ENCODE measurements around the gene ADH5. TPM values are rescaled to one million over a fixed set of nuclear protein-coding genes. Genes with fewer than 3 reads are reported as not detected.
A peak's percentile ranks its signal among the peaks of the same experiment; 100 is the strongest.

ADH5 gene
- total RNA-seq, 1 experiment from 2014 or later = 163 TPM

- ChIA-PET CTCF (interaction anchor here (1.3 kb wide), 1 partner anchor 64 kb away, joined by 4 read pairs; no protein-coding TSS in a partner anchor), RAD21 (ENCODE audit: low non-redundant PET in 1 of 2, low total read pairs in 2 of 2, uncharacterized antibody in 2 of 2, unreplicated experiment in 2 of 2) (no interaction called here), POLR2A (no interaction called here)
- no peak for ATAC-seq
- H4K20me1 ChIP-seq (ENCODE audit: insufficient read depth) = no peaks in the 10 kb centered on the region
- peaks cover 27 to 48% of the 10 kb centered on the region in 2 experiments for H3K4me1 ChIP-seq (ENCODE audit: control insufficient read depth in 1 of 2, insufficient read depth in 2 of 2, low read length in 2 of 2)
- H3K9me3 ChIP-seq (ENCODE audit: control insufficient read depth in 1 of 2, insufficient read depth in 1 of 2, low read depth in 1 of 2, low read length in 2 of 2) = no peaks in the 10 kb centered on the region
- H3K9ac ChIP-seq (ENCODE audit: low read length) = peak overlapping the region; percentile 40
- H3K27ac ChIP-seq (ENCODE audit: low read depth, low read length) = peak overlapping the region; percentile 76
- no TSS peak for BruUV-seq (replicated peaks)
- TF ChIP-seq YY1 (IDR thresholded peaks at IDR 0.05; ENCODE audit: extremely low read depth, insufficient replicate concordance, low read depth, low read length) (no peak), TCF7L2 (IDR thresholded peaks at IDR 0.05; ENCODE audit: borderline replicate concordance, extremely low read depth, insufficient read depth, insufficient read length) (no peak), REST (IDR thresholded peaks at IDR 0.05; ENCODE audit: low read depth) (no peak), SP1 (IDR thresholded peaks at IDR 0.05; ENCODE audit: low read depth) (no peak), CTCF (IDR thresholded peaks at IDR 0.05 in 2 of 3, conservative IDR thresholded peaks at IDR 0.05 in 1 of 3; ENCODE audit: borderline replicate concordance in 1 of 3, insufficient read depth in 1 of 3, low read depth in 2 of 3, low read length in 2 of 3) (no peak), MAX (IDR thresholded peaks at IDR 0.05) (no peak), ELF1 (IDR thresholded peaks at IDR 0.05; ENCODE audit: borderline replicate concordance, low read depth) (no peak), ATF3 (IDR thresholded peaks at IDR 0.05) (no peak), ZFX (IDR thresholded peaks at IDR 0.05) (no peak), POLR2A (IDR thresholded peaks at IDR 0.05; ENCODE audit: borderline replicate concordance, extremely low read depth, insufficient read depth, insufficient read length) (no peak), RAD21 (IDR thresholded peaks at IDR 0.05; ENCODE audit: low read depth) (no peak), JUND (IDR thresholded peaks at IDR 0.05) (no peak), EZH2phosphoT487 (IDR thresholded peaks at IDR 0.05; ENCODE audit: borderline replicate concordance) (no peak), POLR2AphosphoS5 (IDR thresholded peaks at IDR 0.05; ENCODE audit: low read depth, low read length) (no peak), ZBTB33 (IDR thresholded peaks at IDR 0.05; ENCODE audit: extremely low read depth, insufficient replicate concordance, low read length) (no peak), CEBPB (IDR thresholded peaks at IDR 0.05; ENCODE audit: low read depth) (no peak), EGR1 (IDR thresholded peaks at IDR 0.05; ENCODE audit: low read depth) (no peak), CBX3 (IDR thresholded peaks at IDR 0.05; ENCODE audit: low read depth) (no peak), FOSL1 (IDR thresholded peaks at IDR 0.05; ENCODE audit: low read depth) (no peak)
- DNase-seq (ENCODE audit: low read depth, low spot score) = no peak
- H3K4me2 ChIP-seq (ENCODE audit: low read length) = peak overlapping the region; percentile 57
- intact Hi-C loops (cut with micrococcal nuclease) = loop anchor here (5.0 kb wide), 2 partner anchors 62 to 122 kb away; partner anchors contain the start of gene METAP1
- H3K27me3 ChIP-seq (ENCODE audit: insufficient read depth, low read length) = no peaks in the 10 kb centered on the region
- peaks cover 17% of the 10 kb centered on the region; the same call in 1 of the 2 replicates for H3K79me2 ChIP-seq (ENCODE audit: insufficient read depth, low read length)
- no peak overlapping the region for H2AFZ ChIP-seq (ENCODE audit: low read depth, low read length, poor library complexity, severe bottlenecking)
- no peaks in the 10 kb centered on the region for H3K9me2 ChIP-seq (ENCODE audit: insufficient read depth)
- peaks cover 9 to 26% of the 10 kb centered on the region in 2 experiments; a peak in 3 of 4 replicates for H3K36me3 ChIP-seq (ENCODE audit: control insufficient read depth in 1 of 2, insufficient read depth in 2 of 2, low read length in 2 of 2)
- H3K4me3 ChIP-seq (replicated peaks in 1 of 2; ENCODE audit: low read depth in 1 of 2, low read length in 2 of 2) = peak overlapping the region in 1 of 2 experiments; percentile 14; a peak in 2 of 4 replicates
These were observed 29.0 kb downstream of the ADH5 start for GRCh38 chr4:99059550-99059949.

All from HCT116 (cell line).